Activated CD8-positive, alpha-beta memory T cell treated with anti-CD3 and anti-CD28 coated beads, Interleukin-2, amount 10 ng/mL, durations not matched to agents 7 days and 5 days (primary cell): ENCODE data around the gene RNF149. TPM values are rescaled to one million over a fixed set of nuclear protein-coding genes. Genes with fewer than 3 reads are reported as not detected.
A peak's percentile ranks its signal among the peaks of the same experiment; 100 is the strongest.

ENCODE experiments used
- ATAC-seq: fragments of 150-1000 bp; cut with Tn5 transposase; one replicate; pipeline ENCODE4 v1.10.0; 2021; ENCODE audit warnings: moderate library complexity
- CTCF ChIA-PET: fragments of 350-600 bp; sonication (Branson Sonifier 250); formaldehyde crosslinking; loops from one replicate; lab custom pipeline; 2021; ENCODE audit warnings: antibody characterized with exemption; lab: Charles Lee
- DNase-seq: peaks from one replicate; pipeline ENCODE4 v3.0.0-alpha.2; 2020
- H3K27ac Mint-ChIP-seq: one replicate; pipeline ENCODE4 v1.8.0; 2021; ENCODE audit warnings: mild to moderate bottlenecking, mixed read lengths
- H3K27me3 Mint-ChIP-seq: one replicate; pipeline ENCODE4 v1.8.0; 2021; ENCODE audit warnings: mixed read lengths
- H3K36me3 Mint-ChIP-seq: one replicate; pipeline ENCODE4 v1.8.0; 2021; ENCODE audit warnings: mild to moderate bottlenecking, mixed read lengths
- H3K4me1 Mint-ChIP-seq: one replicate; pipeline ENCODE4 v1.8.0; 2021; ENCODE audit warnings: mixed read lengths
- H3K4me3 Mint-ChIP-seq: one replicate; pipeline ENCODE4 v1.8.0; 2021; ENCODE audit warnings: mild to moderate bottlenecking, moderate library complexity, mixed read lengths
- H3K9me3 Mint-ChIP-seq: one replicate; pipeline ENCODE4 v1.8.0; 2022; ENCODE audit warnings: low read depth, mixed read lengths
- total RNA-seq, 2 experiments: library from RNA; stranded (reverse); gene quantifications; one replicate each; pipeline ENCODE4 v1.2.3, GENCODE V29; 2021

The RNF149 gene
- total RNA-seq, 2 experiments from 2014 or later, result 72.3 to 100 TPM

DNA sequence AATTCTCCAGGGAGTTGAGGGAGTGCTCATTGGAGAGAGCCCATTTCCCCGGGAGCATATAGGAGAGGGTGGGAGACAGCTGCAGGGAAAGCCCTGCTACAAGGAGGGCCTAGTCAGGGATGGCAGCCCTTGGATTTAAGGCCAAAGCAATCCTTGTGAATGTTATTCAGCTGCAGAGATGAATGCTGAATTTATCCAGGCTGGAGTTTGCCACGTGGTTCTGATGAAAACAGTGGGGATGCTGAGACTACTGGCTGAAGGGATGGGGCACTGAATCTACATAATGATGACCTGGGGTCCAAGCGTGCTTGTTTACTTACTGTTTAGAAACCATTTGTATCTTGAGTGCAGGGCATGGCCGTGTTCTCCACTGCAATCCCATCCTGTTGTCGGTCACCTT, 35.6 kb upstream of the RNF149 start:
- Mint-ChIP-seq H3K4me1 (peaks cover 27% of the 10 kb centered on the region), H3K27me3 (no peaks in the 10 kb centered on the region), H3K36me3 (no peaks in the 10 kb centered on the region), H3K9me3 (no peaks in the 10 kb centered on the region), H3K27ac (no peak overlapping the region), H3K4me3 (no peak overlapping the region)
- ATAC-seq (no peak), DNase-seq (no peak)
- CTCF ChIA-PET, result interaction anchor here (3.8 kb wide), 1 partner anchor 18 kb away, joined by 32 read pairs; no protein-coding TSS in a partner anchor

DNA sequence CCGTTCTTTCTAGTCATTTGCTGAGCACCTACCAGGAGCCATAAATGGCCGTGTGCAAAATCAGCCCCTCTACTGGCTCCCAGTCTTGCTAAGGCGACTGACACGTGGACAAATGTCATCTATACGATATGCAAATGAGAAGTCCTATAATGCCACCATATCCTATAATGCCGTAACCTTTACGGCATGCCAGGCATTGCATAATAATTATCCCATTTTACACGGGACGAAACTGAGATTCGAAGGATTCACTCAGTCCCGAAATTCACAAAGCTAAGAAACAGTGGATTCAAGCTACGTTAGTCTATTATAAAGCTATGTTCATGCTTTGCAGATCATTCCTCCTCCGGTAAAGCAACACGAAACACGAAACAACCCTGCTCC, 34.1 kb upstream of the RNF149 start:
- Mint-ChIP-seq H3K4me3 (no peak overlapping the region), H3K9me3 (no peaks in the 10 kb centered on the region), H3K27me3 (no peaks in the 10 kb centered on the region), H3K36me3 (no peaks in the 10 kb centered on the region), H3K4me1 (peaks cover 25% of the 10 kb centered on the region), H3K27ac (no peak overlapping the region)
- no peak for ATAC-seq
- CTCF ChIA-PET, result interaction anchor here (1.0 to 4.2 kb wide), 32 partner anchors 10 to 523 kb away, joined by 3 to 87 read pairs (median 5); partner anchors contain the start of genes CNOT11, CREG2, RFX8 and RNF149
- DNase-seq, result no peak

DNA sequence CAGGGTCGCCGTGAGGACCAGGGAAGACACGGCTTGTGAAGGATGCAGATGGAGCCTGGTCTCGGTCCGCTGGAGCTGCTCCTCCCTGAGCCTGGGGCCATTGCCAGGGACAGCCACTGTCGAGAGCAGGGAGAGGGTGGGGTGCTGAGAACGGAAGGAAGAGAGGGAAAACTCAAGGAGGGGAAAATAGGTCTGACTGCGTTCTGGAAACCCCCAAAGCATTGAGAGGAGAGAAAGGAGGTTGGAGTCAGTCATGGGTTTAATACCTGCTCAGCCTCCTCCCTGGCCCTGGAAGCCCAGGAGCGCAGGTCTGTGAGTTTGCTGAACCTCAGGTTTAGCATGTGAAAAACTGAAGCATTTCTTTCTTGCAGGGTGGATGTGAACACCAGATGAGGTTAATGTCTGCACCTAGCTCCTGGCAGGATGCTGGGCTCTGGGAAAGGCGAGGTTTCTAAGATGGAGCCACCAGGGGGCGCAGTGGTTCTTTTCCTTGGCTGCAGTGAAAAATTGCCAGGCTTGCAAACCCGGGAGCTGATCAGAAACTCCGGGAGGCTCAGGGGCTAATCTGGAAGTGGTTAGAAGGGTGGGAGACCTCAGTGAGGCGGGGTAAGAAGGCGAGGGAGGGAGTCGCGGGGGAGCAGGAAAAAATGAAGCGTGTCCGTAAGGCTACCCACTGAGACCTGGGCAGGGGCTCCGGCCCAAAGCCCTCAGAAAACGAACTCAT, 33.6 kb upstream of the RNF149 start:
- Mint-ChIP-seq H3K4me1 (peaks cover 25% of the 10 kb centered on the region), H3K9me3 (no peaks in the 10 kb centered on the region), H3K27ac (peak overlapping the region; percentile 5), H3K27me3 (peaks cover 2% of the 10 kb centered on the region), H3K4me3 (no peak overlapping the region), H3K36me3 (no peaks in the 10 kb centered on the region)
- ATAC-seq (peak; percentile 70), DNase-seq (peak; percentile 75)
- CTCF ChIA-PET, result interaction anchor here (0.8 to 4.2 kb wide), 41 partner anchors 10 to 524 kb away, joined by 3 to 87 read pairs (median 5); partner anchors contain the start of genes CNOT11, CREG2, MAP4K4 and RFX8

DNA sequence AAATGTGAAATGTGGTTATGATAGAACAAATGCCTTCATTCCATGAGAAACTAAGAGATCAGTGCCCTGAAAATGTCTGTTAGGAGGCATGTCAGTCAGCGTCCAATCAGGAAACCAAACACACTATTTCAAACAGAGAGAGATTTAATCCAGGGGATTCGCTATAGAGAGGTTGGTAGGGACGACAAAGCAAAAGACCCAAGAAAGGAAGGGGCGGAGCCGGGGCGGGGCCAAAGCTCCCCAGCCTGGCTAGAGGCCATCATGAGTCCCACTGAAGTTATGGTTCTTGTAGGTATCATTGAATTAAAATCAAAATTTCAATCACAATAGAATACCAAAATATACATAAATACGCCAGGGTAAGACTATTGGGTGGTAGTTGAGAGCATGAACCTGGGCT, 32.9 kb upstream of the RNF149 start:
- Mint-ChIP-seq H3K27ac (peak overlapping the region; percentile 5), H3K4me1 (peaks cover 25% of the 10 kb centered on the region), H3K27me3 (peaks cover 3% of the 10 kb centered on the region), H3K36me3 (no peaks in the 10 kb centered on the region), H3K9me3 (no peaks in the 10 kb centered on the region), H3K4me3 (no peak overlapping the region)
- ATAC-seq (peak; percentile 68), DNase-seq (peak; percentile 67)
- CTCF ChIA-PET, result interaction anchor here (0.6 to 4.2 kb wide), 42 partner anchors 11 to 524 kb away, joined by 3 to 87 read pairs (median 4); partner anchors contain the start of genes CNOT11, CREG2, MAP4K4 and RFX8

DNA sequence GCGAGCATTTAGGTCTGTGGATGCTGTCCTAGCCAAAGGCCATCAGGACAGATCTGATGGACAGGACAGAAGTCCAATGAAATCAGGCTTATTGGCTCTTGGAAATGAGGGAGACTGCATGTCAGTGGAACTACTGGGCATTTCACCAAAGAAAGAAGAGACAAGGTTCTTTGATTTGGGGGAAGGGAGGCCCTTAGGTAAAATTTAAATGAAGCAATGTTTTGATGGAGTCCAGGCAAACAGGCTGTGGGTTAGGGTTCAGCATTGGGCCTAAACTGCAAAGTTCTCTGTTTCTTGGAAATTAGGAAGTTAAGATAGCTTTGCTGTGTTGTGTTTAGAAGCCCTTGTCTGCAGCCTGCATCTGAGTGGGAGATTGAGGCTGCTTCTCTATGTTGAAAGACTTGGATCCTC, 31.6 kb upstream of the RNF149 start:
- H3K4me3 Mint-ChIP-seq, result no peak overlapping the region
- CTCF ChIA-PET, result interaction anchor here (0.8 to 4.2 kb wide), 7 partner anchors 10 to 334 kb away, joined by 3 to 87 read pairs (median 32); partner anchors contain the start of genes CNOT11, CREG2 and RNF149
- H3K27ac Mint-ChIP-seq, result peak overlapping the region; percentile 24
- H3K36me3 Mint-ChIP-seq, result no peaks in the 10 kb centered on the region
- peaks cover 3% of the 10 kb centered on the region for H3K27me3 Mint-ChIP-seq
- ATAC-seq, result no peak
- no peak for DNase-seq
- no peaks in the 10 kb centered on the region for H3K9me3 Mint-ChIP-seq
- H3K4me1 Mint-ChIP-seq, result peaks cover 25% of the 10 kb centered on the region

DNA sequence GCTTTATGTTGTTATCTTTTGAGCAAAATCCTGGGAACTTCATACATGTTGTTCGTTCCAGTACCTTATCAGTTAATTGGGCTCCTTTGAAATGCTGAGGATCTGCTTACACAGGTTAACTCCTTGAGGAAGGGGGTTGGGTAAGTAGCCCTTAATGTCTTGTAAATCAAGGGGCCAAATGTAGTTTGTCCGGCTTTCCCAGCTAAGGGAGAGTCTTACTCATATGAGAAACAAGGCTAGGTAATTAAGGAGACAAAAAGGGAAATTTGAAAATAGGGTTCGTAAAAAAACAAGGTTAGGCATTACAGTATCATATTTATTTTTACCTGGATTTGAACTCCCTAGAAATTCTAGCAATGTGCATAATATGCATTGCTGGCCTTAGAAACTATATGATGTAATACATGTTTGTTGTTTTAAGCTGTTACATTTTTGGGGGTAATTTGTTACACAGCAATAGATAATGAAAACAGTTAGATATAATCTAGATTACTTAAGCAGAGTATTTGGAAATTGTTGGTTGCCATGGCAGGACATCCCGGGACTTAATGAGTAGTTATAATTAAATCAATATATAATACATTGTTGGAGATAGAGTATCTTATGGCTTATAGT, 30.9 kb upstream of the RNF149 start:
- Mint-ChIP-seq H3K27ac (no peak overlapping the region), H3K27me3 (peaks cover 3% of the 10 kb centered on the region), H3K9me3 (no peaks in the 10 kb centered on the region), H3K36me3 (no peaks in the 10 kb centered on the region), H3K4me3 (no peak overlapping the region), H3K4me1 (peaks cover 25% of the 10 kb centered on the region)
- CTCF ChIA-PET, result interaction anchor here (4.2 kb wide), 1 partner anchor 10 kb away, joined by 87 read pairs; no protein-coding TSS in a partner anchor
- ATAC-seq (no peak), DNase-seq (no peak)

DNA sequence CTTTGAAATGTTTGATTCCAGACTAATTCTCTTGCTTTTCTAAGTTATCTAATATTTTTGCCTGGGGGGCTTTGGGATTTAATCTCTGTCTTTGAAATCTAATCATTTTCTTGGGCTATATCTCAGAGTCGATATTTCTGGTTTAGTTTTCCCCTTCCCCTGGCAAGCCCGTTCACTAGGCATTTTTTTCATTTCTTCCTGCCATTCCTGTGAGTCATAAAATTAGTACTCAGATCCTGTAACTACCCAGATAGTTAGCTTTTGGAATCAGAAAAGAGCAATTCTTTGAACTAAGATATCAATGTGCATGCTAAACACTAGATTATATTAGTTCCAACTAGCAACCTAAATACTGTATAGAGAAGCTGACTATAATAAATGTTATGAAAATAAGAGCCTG, 29.4 kb upstream of the RNF149 start:
- H3K4me3 Mint-ChIP-seq, result no peak overlapping the region
- CTCF ChIA-PET, result no interaction called here
- peaks cover 3% of the 10 kb centered on the region for H3K27me3 Mint-ChIP-seq
- no peaks in the 10 kb centered on the region for H3K36me3 Mint-ChIP-seq
- peaks cover 25% of the 10 kb centered on the region for H3K4me1 Mint-ChIP-seq
- ATAC-seq (no peak), DNase-seq (no peak)
- H3K9me3 Mint-ChIP-seq, result no peaks in the 10 kb centered on the region
- no peak overlapping the region for H3K27ac Mint-ChIP-seq

DNA sequence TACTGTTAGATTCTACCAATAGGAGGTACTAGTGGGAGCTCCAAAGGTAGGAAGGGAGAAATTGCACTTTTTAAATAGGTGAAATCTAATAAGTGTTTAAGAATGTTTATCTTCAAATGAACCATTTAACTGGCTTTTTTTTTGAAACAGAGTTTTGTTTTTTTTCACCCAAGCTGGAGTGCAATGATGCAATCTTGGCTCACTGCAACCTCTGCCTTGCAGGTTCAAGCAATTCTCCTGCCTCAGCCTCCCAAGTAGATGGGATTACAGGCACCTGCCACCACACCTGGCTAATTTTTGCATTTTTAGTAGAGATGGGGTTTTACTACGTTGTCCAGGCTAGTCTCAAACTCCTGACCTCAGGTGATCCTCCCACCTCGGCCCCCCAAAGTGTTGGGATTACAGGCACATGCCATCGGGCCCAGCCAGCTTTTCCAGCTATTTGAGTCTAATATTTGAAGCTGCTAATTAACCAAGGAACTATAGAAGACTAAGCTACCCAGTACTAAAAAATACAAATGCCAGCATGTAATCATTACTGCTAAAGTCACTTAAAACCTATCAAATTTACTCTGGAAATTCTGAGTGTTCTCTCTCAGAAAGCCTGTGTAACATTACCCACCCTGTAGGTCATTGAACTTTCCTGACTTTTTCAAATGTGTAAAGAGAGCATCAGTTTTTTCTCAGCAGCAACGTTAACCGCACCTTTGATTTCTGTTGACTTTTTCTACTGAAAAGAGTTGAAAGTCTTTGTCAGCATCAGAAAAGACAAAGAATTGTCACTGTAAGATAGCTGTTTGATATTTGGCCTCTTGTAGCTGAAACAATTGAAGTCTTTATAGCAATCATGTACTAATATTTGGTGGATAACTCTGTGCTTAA, 24.6 kb upstream of the RNF149 start:
- no peak for ATAC-seq

DNA sequence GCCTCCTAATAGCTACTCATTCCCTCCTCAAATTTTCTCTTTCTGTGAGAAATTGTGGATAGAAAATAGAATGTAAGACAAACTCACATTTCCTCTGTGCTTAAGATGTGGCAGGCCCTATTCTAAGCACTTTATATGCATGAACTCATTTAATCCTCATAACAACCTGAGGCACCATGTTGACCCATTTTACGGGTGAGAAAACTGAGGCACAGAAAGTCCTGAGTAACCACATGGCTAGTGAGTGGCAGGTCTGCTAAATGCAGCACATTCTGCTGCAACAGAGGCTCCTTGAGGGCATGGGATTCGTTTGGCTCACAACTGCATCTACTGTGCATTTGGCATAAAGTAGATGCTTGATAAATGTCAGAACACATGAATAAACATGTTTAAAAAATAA, 22.7 kb upstream of the RNF149 start:
- no peaks in the 10 kb centered on the region for H3K27me3 Mint-ChIP-seq
- no peaks in the 10 kb centered on the region for H3K9me3 Mint-ChIP-seq
- DNase-seq (no peak), ATAC-seq (no peak)
- H3K36me3 Mint-ChIP-seq, result no peaks in the 10 kb centered on the region
- CTCF ChIA-PET, result interaction anchor here (0.8 to 9.1 kb wide), 3 partner anchors 10 to 24 kb away, joined by 3 to 87 read pairs (median 4); partner anchors contain the start of gene RNF149
- peaks cover 3% of the 10 kb centered on the region for H3K4me1 Mint-ChIP-seq
- H3K4me3 Mint-ChIP-seq, result no peak overlapping the region
- H3K27ac Mint-ChIP-seq, result no peak overlapping the region

More for the DNA sequence above, 24.6 kb upstream of the RNF149 start:
- no peaks in the 10 kb centered on the region for H3K9me3 Mint-ChIP-seq
- CTCF ChIA-PET, result interaction anchor here (1.0 to 9.1 kb wide), 3 partner anchors 8 to 29 kb away, joined by 3 to 87 read pairs (median 7); no protein-coding TSS in a partner anchor
- peaks cover 3% of the 10 kb centered on the region for H3K4me1 Mint-ChIP-seq
- no peak for DNase-seq
- no peaks in the 10 kb centered on the region for H3K36me3 Mint-ChIP-seq
- no peak overlapping the region for H3K4me3 Mint-ChIP-seq
- H3K27ac Mint-ChIP-seq, result no peak overlapping the region
- H3K27me3 Mint-ChIP-seq, result peaks cover 3% of the 10 kb centered on the region

DNA sequence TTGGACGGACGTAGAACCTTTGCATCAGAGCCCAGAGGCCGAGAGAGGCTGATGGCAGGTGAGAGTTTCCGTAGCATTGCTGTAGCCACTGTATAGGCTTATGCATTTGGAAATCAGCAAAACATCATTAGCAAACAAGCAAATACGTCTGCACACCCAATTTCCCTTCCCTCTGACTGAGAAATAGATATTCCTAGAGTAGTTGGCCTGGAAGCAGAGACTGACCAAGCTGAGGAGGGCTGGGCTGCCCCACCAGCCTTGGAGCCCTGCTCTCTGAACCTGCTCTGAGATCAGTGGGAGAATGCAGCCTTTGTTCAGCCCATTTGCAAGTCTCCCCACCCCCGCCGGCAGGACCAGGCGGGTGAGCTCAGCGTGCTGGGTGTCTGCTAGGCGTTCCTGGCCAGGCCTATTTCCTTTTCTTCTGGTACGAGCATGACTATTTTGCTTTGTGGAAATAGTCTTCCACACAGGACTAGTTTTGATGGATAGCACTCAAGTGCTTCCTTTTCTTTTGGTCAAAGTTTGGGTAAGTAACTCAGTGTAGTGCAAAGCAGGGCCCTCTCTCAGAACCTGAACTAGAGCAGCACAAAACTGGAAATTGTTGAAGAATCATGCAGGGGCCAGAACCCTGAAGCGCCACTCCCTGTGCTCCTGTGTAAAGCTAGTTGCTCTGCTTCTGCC, 21.9 kb upstream of the RNF149 start:
- H3K36me3 Mint-ChIP-seq, result no peaks in the 10 kb centered on the region
- peaks cover 3% of the 10 kb centered on the region for H3K4me1 Mint-ChIP-seq
- ATAC-seq, result no peak
- no peaks in the 10 kb centered on the region for H3K9me3 Mint-ChIP-seq
- DNase-seq, result no peak
- no peak overlapping the region for H3K27ac Mint-ChIP-seq
- CTCF ChIA-PET, result interaction anchor here (0.8 to 9.1 kb wide), 5 partner anchors 11 to 31 kb away, joined by 3 to 87 read pairs (median 6); partner anchors contain the start of gene RNF149
- H3K27me3 Mint-ChIP-seq, result no peaks in the 10 kb centered on the region
- no peak overlapping the region for H3K4me3 Mint-ChIP-seq

DNA sequence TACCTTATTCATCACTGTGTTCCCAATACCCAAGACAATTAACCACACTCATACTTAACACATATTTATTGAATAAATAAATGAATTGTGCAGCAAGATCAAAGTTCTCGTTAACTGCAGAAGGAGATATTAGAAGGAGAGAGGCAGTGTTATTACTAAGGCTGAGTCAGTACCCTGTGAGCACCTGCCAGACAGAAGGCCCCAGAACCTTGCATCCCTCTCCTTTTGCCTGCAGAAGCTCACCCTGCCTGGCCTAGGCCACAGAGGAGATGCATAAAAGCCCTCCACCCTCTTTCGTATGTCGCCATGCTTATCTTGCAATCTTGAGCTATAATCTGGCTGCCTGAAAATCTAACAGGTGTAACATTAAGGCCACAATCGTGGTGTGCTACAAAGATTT, 20.5 kb upstream of the RNF149 start:
- Mint-ChIP-seq H3K27me3 (no peaks in the 10 kb centered on the region), H3K4me3 (no peak overlapping the region), H3K4me1 (peaks cover 3% of the 10 kb centered on the region), H3K9me3 (no peaks in the 10 kb centered on the region), H3K27ac (no peak overlapping the region), H3K36me3 (peaks cover 1% of the 10 kb centered on the region)
- ATAC-seq, result peak; percentile 14
- CTCF ChIA-PET, result interaction anchor here (0.7 to 9.1 kb wide), 14 partner anchors 12 to 503 kb away, joined by 3 to 87 read pairs (median 4); partner anchors contain the start of genes CNOT11, RFX8 and RNF149
- DNase-seq, result no peak

DNA sequence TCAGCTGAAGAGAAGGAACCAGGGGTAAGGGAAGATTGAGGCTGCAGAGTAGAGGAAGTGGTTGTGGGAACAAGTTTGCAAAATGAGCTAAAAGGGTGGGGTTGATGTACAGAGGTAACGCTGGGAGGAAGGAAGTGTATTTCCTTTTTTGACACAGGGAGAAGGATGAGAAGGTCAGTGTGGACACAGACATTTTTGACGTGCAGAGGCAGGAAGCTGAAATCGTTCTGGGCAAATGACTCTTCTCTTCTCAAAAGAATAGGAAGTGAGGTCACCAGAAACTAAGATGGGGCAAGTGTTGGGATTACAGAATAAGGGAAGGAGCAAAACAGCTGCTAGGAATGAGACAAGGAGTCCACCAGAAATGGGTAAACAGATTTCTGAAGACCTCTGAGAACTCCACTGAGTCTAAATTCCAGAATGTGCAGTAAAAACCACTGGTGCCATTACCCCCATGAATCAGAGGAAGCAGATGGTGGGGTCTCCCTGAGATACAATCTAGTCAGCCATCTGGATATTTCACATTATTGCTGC, 20.0 kb upstream of the RNF149 start:
- peak; percentile 81 for DNase-seq
- CTCF ChIA-PET, result interaction anchor here (0.7 to 9.1 kb wide), 18 partner anchors 13 to 503 kb away, joined by 3 to 87 read pairs (median 3); partner anchors contain the start of genes CNOT11, CREG2, RFX8 and RNF149
- Mint-ChIP-seq H3K4me1 (peaks cover 3% of the 10 kb centered on the region), H3K9me3 (no peaks in the 10 kb centered on the region), H3K4me3 (no peak overlapping the region), H3K36me3 (peaks cover 1% of the 10 kb centered on the region), H3K27me3 (no peaks in the 10 kb centered on the region), H3K27ac (no peak overlapping the region)
- ATAC-seq, result peak; percentile 90
